ENCODE data around the gene GLYAT.

DNA sequence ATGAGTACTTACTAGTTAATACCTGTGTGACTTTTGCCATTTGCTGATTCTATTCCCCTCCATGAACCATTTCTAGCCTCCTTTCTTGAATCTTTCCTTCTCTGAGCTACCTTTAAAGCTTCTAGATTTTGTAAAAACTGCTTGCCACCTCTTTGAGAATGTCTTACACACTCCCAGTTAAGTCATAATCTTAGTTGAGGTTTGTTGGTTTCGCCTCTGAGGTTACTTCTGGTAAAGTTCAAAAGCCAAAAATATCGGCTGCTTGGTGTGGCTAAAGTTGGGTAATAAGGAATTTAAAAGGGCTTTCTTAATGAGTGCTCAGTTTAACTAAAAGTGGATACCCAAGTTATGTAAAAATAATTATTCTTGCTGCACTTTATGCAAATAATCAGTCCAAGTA, 10.4 kb upstream of the GLYAT start:
- TF ChIP-seq, protein P1, sequence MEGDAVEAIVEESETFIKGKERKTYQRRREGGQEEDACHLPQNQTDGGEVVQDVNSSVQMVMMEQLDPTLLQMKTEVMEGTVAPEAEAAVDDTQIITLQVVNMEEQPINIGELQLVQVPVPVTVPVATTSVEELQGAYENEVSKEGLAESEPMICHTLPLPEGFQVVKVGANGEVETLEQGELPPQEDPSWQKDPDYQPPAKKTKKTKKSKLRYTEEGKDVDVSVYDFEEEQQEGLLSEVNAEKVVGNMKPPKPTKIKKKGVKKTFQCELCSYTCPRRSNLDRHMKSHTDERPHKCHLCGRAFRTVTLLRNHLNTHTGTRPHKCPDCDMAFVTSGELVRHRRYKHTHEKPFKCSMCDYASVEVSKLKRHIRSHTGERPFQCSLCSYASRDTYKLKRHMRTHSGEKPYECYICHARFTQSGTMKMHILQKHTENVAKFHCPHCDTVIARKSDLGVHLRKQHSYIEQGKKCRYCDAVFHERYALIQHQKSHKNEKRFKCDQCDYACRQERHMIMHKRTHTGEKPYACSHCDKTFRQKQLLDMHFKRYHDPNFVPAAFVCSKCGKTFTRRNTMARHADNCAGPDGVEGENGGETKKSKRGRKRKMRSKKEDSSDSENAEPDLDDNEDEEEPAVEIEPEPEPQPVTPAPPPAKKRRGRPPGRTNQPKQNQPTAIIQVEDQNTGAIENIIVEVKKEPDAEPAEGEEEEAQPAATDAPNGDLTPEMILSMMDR (conservative IDR thresholded peaks at IDR 0.05 in 1 of 2, IDR thresholded peaks at IDR 0.05 in 1 of 2; ENCODE audit: extremely low read depth in 1 of 2, insufficient read depth in 1 of 2, low read depth in 1 of 2, low read length in 2 of 2), result no peak
- TF ChIP-seq EZH2 (IDR thresholded peaks at IDR 0.05; ENCODE audit: borderline replicate concordance, low read length), result no peak
